ENCODE results near the gene MS4A12.
"Not testable (repeated sequence)": the region's sequence is repeated elsewhere in the genome, so short reads cannot be mapped to it uniquely, and the experiment has no call there.

The MS4A12 gene, protein sequence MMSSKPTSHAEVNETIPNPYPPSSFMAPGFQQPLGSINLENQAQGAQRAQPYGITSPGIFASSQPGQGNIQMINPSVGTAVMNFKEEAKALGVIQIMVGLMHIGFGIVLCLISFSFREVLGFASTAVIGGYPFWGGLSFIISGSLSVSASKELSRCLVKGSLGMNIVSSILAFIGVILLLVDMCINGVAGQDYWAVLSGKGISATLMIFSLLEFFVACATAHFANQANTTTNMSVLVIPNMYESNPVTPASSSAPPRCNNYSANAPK

DNA sequence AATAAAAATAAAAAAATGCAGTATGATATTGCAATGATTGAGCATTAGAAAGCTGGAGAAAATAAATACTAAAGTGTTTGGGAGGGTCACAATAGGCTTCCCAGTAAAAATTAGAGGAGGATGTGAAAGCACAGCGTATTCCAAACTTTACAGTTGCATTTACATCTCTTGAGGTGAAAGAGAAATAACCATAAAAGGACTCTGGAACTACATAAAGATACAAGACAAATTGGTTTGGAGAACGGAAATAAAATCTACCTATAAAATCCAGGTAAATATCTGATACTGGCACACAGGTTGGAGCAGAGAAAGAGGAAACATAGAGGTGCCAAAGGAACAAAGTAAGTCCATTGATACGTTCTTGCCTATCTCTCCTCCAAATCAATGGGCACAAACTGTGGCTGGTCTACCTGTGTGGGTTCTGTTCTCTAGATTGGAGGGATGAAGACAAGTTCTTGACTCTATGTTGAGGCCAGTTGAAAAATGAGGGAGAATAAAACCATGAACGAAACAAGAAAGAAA is at the start of gene MS4A12:
Gene MS4A12 (plus strand): TSS at position 291 of the 522 bp plus-strand sequence. CDS start 4,541 bp downstream, outside the sequence.
- no peak for DNase-seq (ENCODE audit: low spot score)

DNA sequence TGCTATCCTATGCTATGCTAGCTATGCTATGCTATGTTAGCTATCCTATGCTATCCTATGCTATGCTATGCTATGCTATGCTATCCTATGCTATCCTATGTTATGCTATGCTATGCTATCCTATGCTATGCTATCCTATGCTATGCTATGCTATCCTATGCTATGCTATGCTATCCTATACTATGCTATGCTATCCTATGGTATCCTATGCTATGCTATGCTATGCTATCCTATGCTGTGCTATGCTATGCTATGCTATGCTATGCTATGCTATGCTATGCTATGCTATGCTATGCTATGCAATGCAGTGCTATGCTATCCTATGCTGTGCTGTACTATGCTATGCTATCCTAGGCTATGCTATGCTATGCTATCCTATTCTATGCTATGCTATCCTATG is 45.5 kb upstream of the MS4A12 start:
- DNase-seq (ENCODE audit: low spot score) = no peak

DNA sequence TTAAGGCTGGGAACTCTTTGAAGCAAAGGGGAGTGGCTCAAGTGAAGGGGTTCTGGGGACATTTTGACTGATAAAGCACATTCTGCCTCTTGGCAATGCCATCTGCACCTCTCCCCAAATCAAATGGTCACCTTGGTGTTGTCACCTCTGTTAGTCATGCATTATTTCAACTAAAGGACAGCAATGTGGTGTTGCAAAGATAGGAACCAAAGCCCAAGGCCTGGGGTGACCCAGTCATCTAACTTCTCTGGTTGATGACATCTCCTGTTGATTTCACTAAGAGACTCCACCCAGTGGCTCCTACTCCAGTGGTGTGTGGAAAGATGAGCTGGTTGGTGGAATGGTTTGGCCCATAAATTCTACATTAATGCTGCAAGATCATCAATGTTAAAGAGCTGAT is 44.7 kb upstream of the MS4A12 start:
- DNase-seq (ENCODE audit: low spot score) = no peak

DNA sequence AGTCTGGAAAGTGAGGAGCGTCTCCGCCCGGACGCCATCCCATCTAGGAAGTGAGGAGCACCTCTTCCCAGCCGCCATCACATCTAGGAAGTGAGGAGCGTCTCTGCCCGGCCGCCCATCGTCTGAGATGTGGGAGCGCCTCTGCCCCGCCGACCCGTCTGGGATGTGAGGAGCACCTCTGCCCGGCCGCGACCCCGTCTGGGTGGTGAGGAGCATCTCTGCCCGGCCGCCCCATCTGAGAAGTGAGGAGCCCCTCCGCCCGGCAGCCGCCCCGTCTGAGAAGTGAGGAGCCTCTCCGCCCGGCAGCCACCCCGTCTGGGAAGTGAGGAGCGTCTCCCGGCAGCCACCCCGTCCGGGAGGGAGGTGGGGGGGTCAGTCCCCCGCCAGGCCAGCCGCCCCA is 41.4 kb upstream of the MS4A12 start:
- DNase-seq (ENCODE audit: low spot score) = not testable (repeated sequence)

DNA sequence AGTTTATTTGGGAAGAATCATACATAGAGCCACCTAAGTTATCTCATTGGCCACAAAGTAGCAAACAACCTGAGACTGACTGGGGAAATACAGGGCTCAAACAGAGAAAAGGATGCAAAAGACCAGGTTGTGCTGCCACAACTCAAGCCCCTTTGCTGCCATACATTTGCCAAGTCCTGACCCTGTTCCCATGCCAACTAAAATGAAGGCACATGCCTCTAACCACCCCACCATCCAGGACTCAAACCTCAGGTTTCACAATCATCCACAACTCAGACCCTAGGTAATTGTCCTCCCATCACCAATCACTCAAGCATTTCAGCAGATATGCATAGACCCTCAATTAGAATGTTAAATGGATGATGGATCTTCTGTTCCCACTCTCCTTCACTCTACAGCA is 38.4 kb upstream of the MS4A12 start:
- no peak for DNase-seq (ENCODE audit: low spot score)

DNA sequence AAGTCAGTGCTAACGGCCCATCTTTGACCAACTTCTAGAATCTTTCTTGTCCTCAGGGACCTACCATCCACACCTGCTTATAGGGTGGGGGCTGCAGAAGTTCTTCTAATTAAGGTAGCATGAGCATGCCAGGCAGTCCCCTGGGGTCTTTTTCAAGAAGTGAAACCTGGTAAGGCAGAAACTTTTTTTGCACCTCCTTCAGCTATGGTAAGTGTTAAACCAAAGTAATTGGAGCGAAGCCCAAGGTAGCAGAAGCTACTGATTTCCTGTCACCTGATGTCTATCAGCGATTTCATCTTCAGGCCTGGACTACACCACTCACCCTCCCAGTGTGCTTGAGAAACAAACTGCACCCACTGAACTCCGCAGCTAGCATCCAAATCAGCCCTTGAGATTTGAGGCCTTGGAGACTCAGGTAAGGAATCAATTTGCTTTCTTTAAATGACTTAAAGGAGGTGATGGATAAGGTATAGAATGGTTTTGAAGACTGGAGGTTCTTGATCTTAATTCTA is 37.0 kb upstream of the MS4A12 start, which contains the start of gene MS4A1:
Gene MS4A1 (plus strand): TSS at position 317 of the 512 bp plus-strand sequence. CDS start 6,528 bp downstream, outside the sequence.
- no peak for DNase-seq (ENCODE audit: low spot score)

DNA sequence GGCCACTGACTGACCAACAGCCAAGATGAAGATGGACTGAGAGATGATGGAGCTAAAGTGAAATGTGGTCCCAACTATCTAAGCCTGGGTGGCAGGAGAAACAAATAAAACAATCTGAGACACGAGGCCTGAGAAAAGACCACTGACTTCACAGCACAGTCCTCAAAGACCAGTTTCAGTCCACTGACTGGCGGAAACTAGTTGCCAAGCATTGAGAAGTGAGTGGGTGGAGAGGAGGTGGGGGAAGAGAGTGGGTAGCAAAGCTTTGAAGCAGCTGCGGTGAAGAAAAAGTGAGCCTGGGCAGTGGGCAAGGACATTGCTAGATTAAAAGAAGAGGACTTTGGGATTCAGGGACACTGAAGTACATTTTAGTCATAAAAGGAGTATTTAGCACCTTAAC is 35.0 kb upstream of the MS4A12 start:
- no peak for DNase-seq (ENCODE audit: low spot score)

DNA sequence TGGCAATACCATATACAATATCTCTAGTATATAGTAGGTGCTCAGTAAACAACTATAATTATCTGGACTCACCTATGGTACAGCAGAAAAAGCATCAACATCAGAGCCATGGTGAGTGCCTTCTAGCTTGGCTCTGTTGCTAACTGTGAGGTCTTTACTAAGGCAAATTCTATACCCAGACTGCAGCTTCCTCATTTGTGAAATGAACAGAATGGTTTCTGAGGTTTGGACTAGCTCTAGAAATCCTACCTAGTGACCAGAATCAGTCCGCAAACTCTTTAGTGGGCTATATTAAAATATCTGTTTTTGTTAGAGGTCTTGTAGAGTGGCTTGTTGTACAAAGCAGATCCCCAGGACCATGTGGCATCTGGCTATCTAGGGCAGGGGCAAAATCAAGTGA is 33.2 kb upstream of the MS4A12 start:
- DNase-seq (ENCODE audit: low spot score) = no peak

DNA sequence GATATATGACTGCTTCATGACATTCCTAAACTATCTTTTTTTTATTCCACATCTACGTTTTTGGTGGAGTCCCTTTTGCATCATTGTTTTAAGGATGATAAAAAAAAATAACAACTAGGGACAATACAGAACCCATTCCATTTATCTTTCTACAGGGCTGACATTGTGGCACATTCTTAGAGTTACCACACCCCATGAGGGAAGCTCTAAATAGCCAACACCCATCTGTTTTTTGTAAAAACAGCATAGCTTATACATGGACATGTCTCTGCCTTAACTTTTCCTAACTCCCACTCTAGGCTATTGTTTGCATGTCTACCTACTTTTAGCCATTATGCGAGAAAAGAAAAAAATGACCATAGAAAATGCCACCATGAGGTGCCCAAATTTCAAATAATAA is 23.7 kb upstream of the MS4A12 start:
- DNase-seq (ENCODE audit: low spot score) = no peak

DNA sequence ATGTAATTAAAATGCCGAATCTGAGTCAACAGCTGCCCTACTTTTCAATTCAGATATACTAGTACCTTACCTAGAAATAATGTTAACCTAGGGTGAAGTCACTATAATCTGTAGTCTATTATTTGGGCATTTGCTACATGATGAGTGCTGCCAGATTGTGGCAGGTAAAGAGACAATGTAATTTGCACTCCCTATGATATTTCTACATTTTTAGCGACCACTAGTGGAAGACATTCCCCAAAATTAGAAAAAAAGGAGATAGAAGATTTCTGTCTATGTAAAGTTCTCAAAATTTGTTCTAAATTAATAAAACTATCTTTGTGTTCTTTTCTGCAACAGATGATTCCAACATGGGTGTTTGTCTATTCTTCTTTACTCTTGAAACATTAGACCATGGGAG is 22.9 kb upstream of the MS4A12 start:
- no peak for DNase-seq (ENCODE audit: low spot score)

DNA sequence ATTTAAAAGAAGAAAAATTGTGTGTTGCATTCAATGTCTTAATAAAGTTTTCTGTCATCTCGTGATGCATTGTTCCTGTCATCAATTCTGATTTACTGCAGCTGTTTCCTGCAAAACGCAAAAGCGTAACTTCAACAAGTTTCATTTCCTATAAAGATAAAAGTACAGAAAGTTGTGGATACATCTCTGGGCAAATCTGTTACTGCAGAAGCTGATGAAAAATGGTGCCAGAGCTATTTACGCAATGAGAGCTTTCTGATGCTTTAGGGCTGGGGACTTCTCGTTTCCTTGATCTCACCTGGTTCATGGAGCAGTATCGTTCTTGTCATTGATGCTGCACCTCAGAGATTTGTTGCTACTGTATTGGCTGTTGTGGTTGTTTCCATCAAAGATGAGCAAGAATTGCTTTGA is 15.5 kb upstream of the MS4A12 start:
- DNase-seq (ENCODE audit: low spot score) = no peak

DNA sequence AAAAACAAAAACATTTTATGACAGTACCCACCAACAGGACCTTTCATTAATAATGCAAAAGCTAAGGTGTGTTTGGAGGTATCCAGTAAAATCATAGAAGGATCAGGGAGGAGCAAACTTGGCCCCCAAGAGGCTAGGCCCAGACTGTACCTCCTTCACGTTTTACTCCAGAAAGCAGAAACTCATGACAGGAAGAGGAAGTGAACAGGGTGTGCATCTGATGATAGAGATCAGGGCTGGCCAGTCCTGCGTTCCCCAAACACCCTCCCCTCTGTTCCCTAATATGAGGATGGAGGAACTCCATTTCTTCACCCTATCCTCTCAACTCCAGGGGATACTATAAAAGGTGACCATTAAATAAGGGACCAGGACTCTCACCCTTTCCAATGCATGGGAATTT is 10.2 kb upstream of the MS4A12 start:
- no peak for DNase-seq (ENCODE audit: low spot score)

DNA sequence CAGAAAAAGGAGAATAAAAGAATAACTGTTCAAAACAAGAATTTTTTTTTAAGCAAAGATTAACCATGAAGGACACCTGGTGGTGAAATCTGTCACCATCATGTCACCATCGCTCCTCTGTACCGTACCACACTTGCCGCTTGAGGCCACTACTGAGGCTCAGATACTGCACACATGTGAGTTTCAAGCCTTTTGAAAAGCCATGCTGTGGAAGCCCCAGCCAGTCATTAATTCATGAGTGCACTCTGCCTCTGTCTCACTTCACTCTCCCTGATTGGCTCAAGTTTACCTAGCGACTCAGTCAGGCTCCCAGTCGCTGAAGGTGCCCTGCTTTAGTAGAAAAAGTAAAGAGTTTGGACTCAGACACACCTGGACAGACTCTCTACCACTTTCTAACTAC is 6.6 kb upstream of the MS4A12 start:
- DNase-seq (ENCODE audit: low spot score) = peak; percentile 23

DNA sequence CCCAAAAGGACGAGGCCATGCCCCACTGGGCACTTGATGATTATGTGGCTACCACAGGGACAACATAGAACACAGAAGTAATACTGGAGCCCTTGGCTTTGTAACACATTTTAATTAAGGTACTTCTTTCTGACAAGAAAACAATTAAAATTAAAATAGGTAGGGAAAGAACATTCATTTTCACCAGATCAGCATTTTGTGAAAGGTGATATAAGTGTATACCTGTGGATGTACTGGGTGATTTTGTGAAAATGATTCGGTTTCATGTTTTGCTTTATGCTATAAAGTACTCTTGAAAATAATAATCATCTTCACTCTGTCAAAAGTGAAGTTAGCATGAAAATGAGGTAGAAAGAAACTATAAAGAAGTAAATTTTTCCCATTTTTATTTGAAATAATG is 876 bp downstream of the MS4A12 start:
- DNase-seq (ENCODE audit: low spot score) = no peak

DNA sequence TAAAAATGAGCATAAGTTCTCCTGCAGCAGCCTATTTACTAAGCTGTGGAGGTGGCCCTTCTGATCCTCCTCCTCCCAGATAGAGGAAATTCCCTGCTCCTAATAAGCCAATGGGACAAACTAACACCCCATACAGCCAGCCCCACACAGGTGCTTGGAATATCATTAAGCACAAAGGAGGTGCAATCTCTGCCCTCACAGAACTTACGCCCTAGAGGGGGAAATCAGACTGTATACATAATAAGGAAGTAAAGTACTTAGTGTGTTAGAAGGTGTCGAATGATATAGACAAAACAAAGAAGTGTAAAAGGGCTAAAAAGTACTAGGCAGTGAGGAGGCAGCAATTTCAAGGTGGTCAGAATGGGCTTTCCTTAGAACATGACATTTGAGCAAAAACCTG is 5.8 kb downstream of the MS4A12 start:
- no peak for DNase-seq (ENCODE audit: low spot score)

DNA sequence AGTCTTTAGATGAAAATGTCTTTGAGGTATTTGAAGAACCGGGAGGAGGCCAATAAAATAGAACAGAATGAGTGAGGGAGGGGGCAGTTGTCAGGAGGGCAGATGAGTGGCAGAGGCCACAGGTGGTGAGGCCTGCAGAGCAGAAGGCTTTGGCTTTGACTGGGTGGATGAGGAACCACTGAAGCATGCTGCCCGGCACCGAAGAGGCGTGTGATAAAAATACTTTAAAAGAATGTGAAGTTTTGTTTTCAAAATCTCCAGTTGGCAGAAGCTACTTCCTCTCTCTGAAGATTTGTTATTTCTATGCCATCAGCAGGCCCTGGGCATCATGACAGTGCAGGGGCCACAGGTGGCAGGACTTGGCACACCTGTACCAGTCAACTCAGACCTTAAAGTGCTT is 6.3 kb downstream of the MS4A12 start:
- no peak for DNase-seq (ENCODE audit: low spot score)

DNA sequence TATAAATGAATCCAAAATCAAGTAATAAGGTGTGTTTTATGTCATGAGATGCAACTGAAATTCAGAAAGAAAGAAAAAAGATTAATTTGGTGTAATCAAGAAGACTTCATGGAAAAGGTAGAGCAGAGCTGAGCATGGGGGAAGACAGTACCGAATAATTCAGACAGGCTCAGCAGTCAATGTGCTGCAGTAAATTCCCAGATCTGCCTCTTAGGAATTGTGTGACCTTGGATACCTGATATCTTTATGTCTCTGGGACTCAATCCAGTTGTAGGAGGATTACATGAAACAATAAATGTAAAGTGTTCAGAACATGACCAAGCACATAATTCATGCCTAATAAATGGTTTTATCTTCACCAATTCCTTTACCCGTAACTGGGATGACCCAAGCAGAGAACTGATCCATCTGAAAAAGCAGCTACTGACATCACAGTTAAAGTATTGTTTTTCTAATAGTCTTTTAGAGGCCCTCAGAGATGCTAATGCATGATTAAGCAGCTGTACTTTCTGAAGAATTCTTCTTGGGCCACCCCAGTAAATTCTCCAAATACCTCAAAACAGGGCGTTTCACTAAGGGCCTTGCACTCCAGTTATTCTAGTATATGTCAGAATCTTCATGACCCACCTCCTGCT is 7.8 kb downstream of the MS4A12 start:
- DNase-seq (ENCODE audit: low spot score) = no peak

DNA sequence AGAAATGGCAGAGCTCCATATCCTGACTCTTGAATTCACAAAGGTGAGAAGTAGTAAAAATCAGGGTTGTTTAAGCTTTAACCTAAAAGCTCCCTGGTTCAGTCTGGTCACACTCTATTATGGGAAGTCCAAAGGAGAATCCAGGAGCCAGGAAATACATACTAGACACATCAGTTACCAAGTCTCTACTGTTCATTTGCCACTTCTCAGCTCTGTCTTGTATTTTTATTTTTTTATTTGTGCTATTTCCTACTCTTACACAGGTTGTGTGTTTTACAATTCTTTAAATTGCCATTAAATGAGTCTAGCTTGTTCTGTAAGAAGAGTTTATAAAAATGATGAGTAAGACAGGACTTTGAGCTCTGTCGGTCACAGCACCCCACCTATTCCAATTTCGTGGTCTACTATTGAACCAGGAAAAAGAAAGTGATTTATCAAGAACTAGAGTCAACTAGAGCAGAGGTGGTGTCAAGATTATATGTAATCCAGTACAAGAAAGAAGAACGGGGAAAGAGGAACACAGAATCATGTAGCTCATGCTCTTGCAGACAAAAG is 9.7 kb downstream of the MS4A12 start:
- DNase-seq (ENCODE audit: low spot score) = no peak

DNA sequence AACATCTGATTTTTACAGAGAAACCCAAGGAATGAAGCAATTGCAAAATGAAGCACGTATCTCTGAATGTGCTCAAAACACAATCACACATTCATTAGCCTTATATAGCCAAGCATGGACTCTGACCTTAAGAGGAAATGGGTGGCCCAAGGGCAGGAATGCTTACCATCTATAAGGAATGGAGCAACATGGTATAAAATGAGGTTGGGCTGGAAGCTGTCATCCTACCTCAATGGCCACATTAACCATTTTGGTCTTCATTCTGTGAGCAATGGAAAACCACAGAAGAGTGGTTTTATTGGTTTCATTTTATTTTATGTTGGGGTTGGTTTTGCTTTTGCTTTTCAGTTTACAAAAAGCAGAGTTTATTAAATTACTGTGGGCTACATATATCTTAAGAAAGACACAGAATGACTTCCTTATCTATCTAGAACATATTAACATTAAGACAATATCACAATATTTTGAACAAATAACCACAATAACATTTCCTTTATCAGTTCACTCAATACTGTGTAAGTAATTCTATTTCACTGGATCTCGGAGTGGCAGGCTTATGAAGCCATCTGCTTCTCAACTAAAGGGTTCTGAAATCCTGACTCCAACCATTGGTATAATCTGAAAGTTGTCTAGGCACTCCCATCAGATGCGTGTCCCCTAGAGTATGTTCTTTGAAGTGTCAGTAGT is 11.8 kb downstream of the MS4A12 start:
- peak; percentile 2 for DNase-seq (ENCODE audit: low spot score)

DNA sequence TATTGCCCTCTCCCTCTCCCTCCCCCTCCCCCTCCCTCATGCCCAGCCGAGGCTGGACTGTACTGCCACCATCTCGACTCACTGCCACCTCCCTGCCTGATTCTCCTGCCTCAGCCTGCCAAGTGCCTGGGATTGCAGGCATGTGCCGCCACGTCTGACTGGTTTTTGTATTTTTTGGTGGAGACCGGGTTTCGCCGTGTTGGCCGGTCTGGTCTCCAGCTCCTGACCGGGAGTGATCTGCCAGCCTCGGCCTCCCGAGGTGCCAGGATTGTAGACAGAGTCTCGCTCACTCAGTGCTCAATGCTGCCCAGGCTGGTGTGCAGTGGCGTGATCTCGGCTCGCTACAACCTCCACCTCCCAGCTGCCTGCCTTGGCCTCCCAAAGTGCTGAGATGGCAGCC is 17.0 kb downstream of the MS4A12 start:
- DNase-seq (ENCODE audit: low spot score) = not testable (repeated sequence)

DNA sequence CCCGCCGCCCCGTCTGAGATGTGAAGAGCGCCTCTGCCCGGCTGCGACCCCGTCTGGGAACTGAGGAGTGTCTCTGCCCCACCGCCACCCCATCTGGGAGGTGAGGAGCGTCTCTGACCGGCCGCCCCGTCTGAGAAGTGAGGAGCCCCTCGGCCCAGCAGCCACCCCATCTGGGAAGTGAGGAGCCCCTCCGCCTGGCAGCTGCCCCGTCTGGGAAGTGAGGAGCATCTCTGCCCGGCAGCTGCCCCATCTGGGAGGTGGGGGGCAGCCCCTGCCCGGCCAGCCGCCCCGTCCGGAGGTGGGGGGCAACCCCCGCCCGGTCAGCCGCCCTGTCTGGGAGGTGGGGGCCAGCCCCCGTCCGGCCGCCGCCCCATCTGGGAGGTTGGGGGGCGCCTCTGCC is 17.6 kb downstream of the MS4A12 start:
- not testable (repeated sequence) for DNase-seq (ENCODE audit: low spot score)

DNA sequence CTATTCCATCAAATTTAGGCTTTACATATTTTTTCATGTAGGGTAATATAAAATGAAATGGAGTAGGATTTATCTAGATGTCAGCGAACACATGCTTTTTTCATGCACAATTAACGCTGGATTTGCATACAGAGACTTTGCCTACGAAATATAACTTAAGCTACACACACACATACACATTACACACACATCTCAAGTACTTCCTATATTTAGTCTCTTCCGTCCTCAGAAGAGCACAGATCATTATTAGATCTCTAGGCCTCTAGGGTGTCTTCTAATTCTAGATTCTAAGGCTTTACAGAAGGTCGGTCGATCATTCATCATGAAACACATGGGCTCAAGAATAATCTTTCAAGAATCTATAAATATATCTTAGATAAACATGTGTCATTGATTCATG is 18.8 kb downstream of the MS4A12 start:
- no peak for DNase-seq (ENCODE audit: low spot score)

All from activated CD4-positive, alpha-beta T cell treated with anti-CD3 and anti-CD28 coated beads, Interleukin-2, Interleukin-4, amounts not matched to agents 100 ng/mL and 50 ng/mL, durations not matched to agents 16 hours and 8 hours (primary cell).